H1 (cell line): ENCODE results near the gene DCP1A. TPM values are rescaled to one million over a fixed set of nuclear protein-coding genes. Genes with fewer than 3 reads are reported as not detected.

Experiments used
- CHD7 ChIP-seq: fragments of 300-600 bp; sonication (generic); IDR thresholded peaks from 2 replicates; pipeline ENCODE4 v1.7.1; 2012; ENCODE audit warnings: low read length, moderate library complexity, mild to moderate bottlenecking, inconsistent platforms; ENCODE audit not compliant: insufficient replicate concordance
- EGR1 ChIP-seq: IDR thresholded peaks from 2 replicates; pipeline ENCODE4 v1.6.1; 2011; ENCODE audit warnings: low read depth, low read length, borderline replicate concordance
- polyA plus RNA-seq, 7 experiments: library from polyadenylated mRNA; depleted of rRNA in 3 of 7; stranded (reverse) in 5 of 7; unstranded in 2 of 7; fragments of >200 nt in 5 of 7; fragments of 200-250 nt in 2 of 7; gene quantifications; 1 replicate in 5 of 7; 2 replicates in 1 of 7; 4 replicates in 1 of 7; pipeline versions ENCODE4 v1.2.1 to v1.2.3, GENCODE V29; 2011 to 2013; ENCODE audit warnings: missing spikeins in 2 of 7, mixed read lengths in 2 of 7
- total RNA-seq: library from RNA; stranded (reverse); fragmentation: NEBNext Ultra II Directional; extraction: Animal tissue kit (Norgen Biotek cat#: 25700); gene quantifications from 2 replicates; pipeline ENCODE4 v1.2.1, GENCODE V29; 2021

The DCP1A gene
- total and polyA plus RNA-seq, 2 of the 8 experiments (the other 6 are each of a cell fraction or from before 2014, with no cell fraction given): 13.2 to 15.9 TPM

GRCh38 chr3:53244271-53244670, 103.1 kb downstream of the DCP1A start (continued):
- TF ChIP-seq CHD7 (no peak), EGR1 (no peak)
